NCI-H128 (cell line): Measurements from ENCODE around the gene FUCA1.
A peak's percentile ranks its signal among the peaks of the same experiment; 100 is the strongest.
"Not testable (repeated sequence)": the region's sequence is repeated elsewhere in the genome, so short reads cannot be mapped to it uniquely, and the experiment has no call there.

ENCODE experiments used
- DNase-seq: peaks from one replicate; lab custom pipeline; 2025; ENCODE audit not compliant: unreplicated experiment; lab: John Stamatoyannopoulos, UW

FUCA1 gene

DNA sequence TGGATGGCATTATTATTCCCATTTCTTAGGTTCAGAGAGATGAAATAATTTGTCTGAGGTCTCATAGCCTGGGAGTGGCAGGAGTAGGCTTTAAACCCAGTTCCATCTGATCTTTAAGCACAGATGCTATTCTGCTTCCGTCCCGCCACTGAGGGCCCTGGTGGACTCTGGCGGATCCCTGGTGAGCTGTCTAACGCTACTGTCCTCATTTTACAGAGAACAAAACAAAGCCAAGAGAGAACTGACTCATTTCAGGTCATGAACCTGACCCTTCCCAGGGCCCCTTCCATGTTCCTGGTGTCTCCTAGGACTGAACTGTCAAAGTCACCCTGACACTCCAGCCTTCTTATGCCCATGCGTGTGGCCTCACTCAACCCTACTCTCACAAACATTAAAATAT lies 64.4 kb downstream of the FUCA1 start:
- DNase-seq, result no peak

DNA sequence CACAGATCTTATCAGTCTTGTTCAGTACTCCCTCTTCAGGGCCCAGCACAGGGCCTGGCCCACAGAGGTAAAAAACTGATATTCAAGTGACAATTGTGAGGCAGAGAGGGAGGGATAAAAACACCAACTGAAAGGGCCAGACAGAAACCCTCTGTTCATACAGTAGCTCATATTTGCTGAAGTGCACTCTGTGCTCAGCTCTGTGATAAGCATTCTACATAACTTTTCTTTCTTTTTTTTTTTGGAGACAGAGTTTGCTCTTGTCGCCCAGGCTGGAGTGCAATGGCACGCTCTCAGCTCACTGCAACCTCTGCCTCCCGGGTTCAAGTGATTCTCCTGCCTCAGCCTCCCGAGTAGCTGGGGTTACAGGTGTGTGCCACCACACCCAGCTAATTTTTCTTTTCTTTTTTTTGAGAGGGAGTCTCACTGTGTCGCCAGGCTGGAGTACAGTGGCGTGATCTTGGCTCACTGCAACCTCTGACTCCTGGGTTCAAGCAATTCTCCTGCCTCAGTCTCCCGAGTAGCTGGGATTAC lies 65.2 kb downstream of the FUCA1 start:
- not testable (repeated sequence) for DNase-seq

DNA sequence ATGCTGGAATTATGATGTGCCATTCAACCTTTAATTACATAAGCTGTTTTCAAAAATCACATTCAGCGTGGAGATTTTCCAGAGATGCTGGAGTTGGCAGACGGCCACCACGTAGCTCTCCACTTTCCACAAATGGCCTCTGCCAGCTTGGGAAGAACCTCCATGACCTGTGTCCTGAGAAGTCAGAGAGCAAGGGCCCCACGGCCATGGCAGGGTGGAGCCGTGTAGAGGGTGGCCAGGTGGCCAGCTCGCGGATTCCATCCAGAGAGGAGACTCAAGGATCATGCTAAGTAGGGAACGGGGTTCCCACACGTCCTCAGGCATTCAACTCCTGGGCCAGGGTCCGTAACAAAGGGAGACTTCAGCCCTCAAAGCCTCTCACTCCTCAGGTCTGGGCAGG lies 66.2 kb downstream of the FUCA1 start:
- no peak for DNase-seq

DNA sequence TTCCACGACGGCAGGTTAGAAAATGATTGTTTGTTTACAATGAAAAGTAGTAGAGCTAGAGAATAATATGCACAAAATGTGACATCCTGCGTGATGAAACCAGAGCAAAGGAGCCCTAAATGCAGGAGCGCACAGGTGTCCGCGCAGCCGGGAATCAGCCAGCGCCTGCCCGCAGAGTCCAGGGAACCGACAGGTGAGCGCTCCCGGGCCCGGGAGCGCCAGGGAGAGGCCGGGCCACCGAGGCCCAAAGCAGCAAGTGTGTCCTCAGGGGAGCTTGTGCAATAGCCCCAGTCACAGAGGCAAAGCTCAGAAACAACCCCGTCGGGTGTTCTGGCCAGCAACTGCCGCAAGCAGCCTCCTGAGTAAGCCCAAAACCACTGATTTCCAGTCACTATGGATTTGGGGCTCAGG lies 66.7 kb downstream of the FUCA1 start:
- no peak for DNase-seq

DNA sequence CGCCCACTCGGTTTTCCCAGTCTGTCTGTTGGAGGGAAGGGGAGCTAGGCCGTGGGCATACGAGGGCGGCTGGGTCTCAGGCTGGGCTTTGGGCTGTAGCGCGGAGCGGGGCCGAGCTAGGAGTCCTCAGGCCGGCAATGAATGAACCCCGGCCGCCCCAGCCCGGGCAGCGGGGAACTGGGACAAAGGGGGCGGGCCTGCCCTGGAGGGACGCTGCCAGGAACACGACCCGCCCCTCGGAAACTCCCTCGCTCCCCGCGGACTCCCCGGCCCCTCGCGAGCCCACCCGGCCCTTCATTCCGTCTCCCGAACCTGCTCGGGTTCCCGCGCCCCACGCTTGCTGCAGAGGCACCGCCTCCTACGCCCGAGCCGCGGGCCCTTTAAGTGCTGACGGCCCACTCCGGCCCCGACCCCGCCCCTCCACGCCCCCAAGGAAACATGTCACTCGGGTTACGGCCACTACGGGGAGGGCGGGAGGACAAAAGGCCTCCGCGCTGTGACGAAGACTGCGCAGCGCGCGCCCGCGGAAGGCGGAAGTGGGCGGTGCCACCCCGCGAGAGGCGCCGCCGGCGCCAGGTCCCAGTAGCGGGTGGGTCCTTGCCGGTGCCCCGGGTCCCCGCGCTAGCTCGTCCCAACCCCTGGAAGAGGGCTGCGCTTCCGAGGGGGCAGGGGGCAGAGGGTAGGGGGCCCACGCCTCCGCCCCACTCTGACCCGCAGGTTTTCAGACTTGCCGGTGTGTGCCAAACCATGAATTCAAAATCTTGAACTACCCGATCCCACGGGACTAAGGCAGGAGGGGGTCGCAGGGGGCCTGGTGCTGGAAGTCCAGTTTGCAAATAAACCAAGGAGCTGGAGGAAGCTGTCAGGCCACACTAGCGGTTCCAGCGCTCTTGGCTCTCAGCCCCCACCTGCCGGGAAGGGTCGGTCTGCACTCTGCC lies 67.4 kb downstream of the FUCA1 start, which contains the start of gene GALE:
TSS of gene GALE (minus strand) at position 355 of the 938 bp plus-strand sequence. CDS start 1,747 bp downstream, outside the sequence.
- peak; percentile 90 for DNase-seq

DNA sequence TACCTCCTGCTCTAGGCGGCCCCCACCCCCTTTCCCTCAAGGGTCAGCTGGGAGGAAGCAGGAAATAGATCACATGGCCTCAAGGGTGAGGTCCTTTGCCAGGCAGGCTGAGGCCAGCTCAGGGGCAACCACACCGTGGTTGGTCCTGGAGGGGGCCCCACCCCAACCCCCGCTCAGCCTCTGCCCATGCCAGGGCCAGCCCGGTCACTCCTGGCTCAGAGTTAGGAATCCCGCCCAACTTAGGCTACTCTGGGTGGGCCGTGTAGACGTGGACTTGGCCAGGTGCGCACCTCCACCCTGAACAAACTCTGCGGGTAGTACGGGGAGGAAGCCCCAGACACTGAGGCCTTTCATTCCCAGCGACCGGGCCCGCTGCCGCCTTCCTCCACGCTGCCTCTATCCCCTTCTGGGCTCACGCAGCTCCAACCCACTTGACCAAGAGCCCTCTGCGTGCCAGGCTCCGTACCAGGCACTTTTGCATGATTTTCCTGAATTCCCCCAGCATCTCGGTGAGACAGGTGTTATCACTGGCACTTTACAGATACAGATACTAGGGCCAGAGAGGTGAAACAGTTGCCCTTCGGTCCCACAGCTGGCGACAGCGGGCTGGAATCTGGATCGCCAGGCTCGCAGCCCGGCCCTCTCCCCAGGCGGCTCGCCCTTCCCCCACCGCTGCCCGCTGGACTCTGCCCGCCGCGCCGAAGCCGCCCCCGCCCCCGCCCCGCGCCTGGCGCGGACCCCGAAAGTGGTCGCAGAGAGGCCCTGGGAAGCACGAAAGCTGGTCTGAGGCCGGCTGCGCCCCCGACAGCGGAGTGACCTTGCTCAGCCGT lies 68.3 kb downstream of the FUCA1 start:
- DNase-seq, result no peak

DNA sequence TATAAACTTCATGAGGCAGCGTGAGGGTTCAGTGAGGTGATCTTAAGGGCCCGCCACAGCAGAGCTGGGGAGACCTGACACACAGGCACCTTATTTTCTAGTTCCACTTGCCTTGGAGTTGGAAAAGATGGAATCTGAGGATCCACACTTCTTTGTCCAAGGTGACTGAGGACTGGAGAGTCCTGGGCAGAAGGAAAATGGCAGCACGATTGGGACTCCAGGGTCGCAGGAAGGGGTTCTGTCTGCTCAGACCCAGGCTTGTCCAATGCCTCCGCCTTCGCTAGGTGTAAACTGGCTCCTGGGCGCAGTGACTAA lies 68.9 kb downstream of the FUCA1 start:
- no peak for DNase-seq

DNA sequence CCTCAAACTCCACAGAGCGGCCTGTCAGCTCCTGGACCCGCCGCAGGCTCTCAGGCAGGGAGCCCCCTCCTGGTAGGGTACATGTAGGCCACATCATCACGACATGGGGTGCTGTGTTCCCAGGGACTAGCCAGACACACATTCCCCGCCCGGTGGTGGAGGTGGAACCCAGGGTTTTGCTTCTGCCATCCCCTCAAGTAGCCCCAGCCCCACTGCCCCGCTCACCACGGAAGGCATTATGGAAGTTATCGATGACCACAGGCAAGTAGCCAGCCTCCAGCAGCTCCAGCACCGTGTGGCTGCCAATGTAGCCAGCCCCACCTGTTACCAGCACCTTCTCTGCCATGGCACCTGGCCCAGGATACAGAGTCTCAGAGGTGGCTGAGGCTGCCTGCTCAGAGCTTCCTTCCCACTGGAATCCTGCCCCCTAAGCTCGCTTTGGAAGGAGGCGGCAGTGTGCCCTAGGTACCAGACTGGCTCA lies 69.4 kb downstream of the FUCA1 start:
- DNase-seq, result no peak

DNA sequence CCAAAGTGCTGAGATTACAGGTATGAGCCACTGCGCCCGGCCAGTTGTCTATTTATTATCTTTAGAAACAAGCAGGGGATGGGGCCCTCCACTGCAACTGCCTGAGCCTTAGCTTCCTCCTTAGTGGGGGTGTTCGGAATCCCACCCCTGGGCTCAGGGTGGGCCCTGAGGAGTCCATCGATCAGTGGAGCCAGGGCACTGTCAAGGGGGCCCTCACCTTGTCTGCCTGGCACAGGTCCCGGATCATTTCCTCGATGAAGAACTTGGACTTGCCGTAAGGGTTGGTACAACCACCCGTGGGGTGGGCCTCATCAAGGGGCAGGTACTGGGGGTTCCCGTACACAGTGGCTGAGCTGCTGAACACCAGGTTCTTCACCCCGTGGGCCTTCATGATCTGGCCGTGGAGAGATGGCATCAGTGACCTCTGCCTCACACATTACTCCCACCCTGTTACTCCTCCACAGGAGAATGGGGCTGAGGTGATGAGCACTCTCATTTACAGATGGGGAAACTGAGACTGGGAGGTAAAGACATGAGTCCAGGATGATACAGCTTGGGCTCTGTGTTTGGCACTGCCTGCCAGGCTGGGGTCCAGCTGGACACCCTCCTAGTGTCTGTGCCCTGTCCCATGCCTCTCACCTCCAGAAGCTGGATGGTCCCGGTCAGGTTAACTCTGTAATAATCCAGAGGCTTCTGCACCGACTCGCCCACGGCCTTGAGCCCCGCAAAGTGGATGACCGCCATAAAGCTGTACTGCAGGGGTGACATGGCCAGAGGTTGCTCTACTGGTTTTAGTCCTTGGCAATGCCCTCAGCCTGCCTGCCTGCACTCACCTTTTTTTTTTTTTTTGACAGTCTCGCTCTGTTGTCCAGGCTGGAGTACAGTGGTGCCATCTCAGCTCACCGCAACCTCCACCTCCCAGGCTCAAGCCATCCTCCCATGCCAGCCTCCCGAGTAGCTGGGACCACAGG lies 70.3 kb downstream of the FUCA1 start:
- no peak for DNase-seq

DNA sequence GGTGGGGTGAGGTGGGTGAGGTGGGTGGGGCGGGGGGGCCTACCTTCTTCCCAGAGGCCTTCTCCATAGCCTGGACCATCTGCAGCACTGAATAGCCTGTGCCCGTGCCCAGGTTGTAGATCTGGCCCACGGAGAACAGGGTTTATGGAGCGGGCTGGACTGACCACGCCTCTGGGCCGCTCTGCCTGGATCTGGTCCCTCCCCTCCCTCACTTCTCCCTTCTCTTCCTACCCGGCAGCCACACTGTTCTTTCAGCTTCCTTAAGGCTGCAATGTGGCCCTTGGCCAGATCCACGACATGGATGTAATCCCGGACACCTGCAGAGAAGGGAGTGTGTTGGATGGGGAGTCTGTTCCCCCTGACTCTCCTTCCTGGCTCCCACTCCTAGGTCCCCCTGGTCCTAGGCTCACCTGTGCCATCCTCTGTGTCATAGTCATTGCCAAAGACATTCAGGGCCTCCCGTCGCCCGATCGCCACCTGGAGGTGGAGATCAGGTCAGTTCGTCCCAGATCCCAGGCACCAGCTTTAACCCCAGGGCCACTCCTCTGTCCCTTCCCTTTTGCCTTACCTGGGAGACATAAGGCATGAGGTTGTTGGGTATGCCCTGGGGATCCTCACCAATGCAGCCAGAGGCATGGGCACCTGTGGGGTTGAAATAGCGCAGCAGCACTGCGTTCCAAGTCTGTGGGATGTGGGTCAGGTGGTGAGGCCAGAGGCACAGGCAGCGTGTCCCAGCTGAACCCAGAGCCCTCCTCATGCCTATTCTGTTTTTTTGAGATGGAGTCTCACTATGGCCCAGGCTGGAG lies 71.4 kb downstream of the FUCA1 start:
- no peak for DNase-seq

DNA sequence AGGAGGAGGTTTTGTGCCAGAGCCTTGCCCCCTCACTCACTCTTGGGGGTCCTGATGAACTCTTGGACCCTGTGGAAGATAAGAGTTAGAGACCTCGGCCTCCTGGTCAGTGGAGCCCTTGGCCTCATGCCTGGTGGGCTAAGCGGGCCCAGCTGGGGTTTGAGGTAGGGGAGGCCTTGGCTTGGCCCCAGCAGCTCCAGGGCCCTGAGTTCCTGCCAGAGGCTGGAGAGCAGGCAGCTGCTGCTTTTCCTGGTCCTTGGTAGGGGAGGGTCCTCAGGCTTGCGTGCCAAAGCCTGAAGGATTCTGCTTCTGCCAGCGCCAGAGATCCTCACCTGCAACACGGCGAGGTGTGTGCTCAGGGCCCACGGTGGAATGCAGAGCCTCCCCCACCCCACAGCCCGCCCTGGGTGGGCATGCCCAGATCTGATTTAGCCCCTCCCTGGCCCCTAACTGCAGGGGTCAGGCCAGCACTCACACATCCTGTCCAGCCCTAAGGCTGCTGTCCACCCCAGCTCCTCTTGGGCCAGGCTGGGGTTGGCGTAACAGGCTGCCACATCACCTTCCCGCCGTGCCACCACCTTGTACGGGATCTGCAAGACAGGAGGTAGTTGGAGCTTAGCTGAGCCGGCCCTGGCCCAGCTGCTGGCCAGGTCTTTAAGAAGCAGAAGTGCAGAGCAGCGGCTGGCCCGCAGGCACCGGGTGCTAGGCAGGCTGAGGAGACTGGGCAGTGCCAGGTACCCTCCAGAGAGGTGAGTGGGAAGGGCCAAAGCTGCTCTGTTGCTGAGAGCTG lies 72.2 kb downstream of the FUCA1 start:
- no peak for DNase-seq
